GM19438 (cell line): ENCODE results near the gene CECR2.
"Not testable (repeated sequence)": the region's sequence is repeated elsewhere in the genome, so short reads cannot be mapped to it uniquely, and the experiment has no call there.

Source experiments
- ATAC-seq: cut with Tn5 transposase; IDR thresholded peaks from one replicate; pipeline ENCODE4 v1.9.1; 2021; ENCODE audit warnings: low read depth; ENCODE audit not compliant: unreplicated experiment

The CECR2 gene

GRCh38 chr22:17400305-17400704, 31.0 kb downstream of the CECR2 start:
- ATAC-seq, result no peak

- ATAC-seq, result no peak
Measured at GRCh38 chr22:17401728-17402127, 32.5 kb downstream of the CECR2 start.

- no peak for ATAC-seq
Measured at GRCh38 chr22:17402293-17402692, 33.0 kb downstream of the CECR2 start.

GRCh38 chr22:17403906-17404305, 34.6 kb downstream of the CECR2 start:
- no peak for ATAC-seq

GRCh38 chr22:17407643-17408042, 38.4 kb downstream of the CECR2 start:
- no peak for ATAC-seq

GRCh38 chr22:17410576-17410975, 41.3 kb downstream of the CECR2 start:
- ATAC-seq, result no peak

- ATAC-seq, result no peak
Measured at GRCh38 chr22:17411213-17411612, 42.0 kb downstream of the CECR2 start.

GRCh38 chr22:17412232-17412631, 43.0 kb downstream of the CECR2 start:
- ATAC-seq, result no peak

- no peak for ATAC-seq
Measured at GRCh38 chr22:17418890-17419324, 49.6 kb downstream of the CECR2 start.

- ATAC-seq, result no peak
Measured at GRCh38 chr22:17419348-17419747, 50.1 kb downstream of the CECR2 start.

- no peak for ATAC-seq
Measured at GRCh38 chr22:17422736-17423343, 53.6 kb downstream of the CECR2 start.

- no peak for ATAC-seq
Measured at GRCh38 chr22:17423616-17424015, 54.4 kb downstream of the CECR2 start.

- ATAC-seq, result not testable (repeated sequence)
Measured at GRCh38 chr22:17427528-17427927, 58.3 kb downstream of the CECR2 start.

- no peak for ATAC-seq
Measured at GRCh38 chr22:17429516-17429915, 60.3 kb downstream of the CECR2 start.

- ATAC-seq, result no peak
Measured at GRCh38 chr22:17430412-17430811, 61.2 kb downstream of the CECR2 start.

- ATAC-seq, result no peak
Measured at GRCh38 chr22:17431179-17431578, 61.9 kb downstream of the CECR2 start.

- ATAC-seq, result no peak
Measured at GRCh38 chr22:17434856-17435255, 65.6 kb downstream of the CECR2 start.

GRCh38 chr22:17435375-17435774, 66.1 kb downstream of the CECR2 start:
- no peak for ATAC-seq

GRCh38 chr22:17436382-17436980, 67.2 kb downstream of the CECR2 start:
- ATAC-seq, result peak; percentile 88

GRCh38 chr22:17436981-17437412, 67.7 kb downstream of the CECR2 start:
- no peak for ATAC-seq

- no peak for ATAC-seq
Measured at GRCh38 chr22:17438026-17438425, 68.8 kb downstream of the CECR2 start.

- no peak for ATAC-seq
Measured at GRCh38 chr22:17441326-17441725, 72.1 kb downstream of the CECR2 start.
